ENCODE data around the gene CRIP1. TPM values are rescaled to one million over a fixed set of nuclear protein-coding genes. Genes with fewer than 3 reads are reported as not detected.

Gene CRIP1
- polyA plus RNA-seq, 1 donor from 2014 or later, result 1,925 TPM

DNA sequence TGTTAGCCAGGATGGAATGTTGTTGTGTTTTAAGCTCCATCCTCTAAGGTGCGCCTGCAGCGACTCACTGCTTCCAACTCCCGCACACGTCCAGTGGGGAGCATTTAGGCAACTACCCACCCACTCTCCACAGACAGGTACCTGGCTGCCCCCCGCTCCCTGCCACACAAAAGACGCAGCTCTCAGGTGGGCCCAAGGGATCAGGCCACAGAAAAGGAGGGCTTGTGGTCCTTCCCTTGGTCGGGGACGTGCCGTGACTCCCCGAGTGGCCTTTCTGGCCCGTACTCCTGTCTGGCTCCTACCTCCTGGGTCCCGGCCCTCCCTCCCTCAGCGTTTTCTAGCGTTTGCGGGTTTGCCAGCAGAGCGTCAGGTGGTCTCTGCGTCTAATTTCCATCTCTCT, 20.6 kb downstream of the CRIP1 start:
- Mint-ChIP-seq H3K36me3 (no peaks in the 10 kb centered on the region), H3K9me3 (no peaks in the 10 kb centered on the region), H3K4me1 (peaks cover 0 to 3% (median 0%) of the 10 kb centered on the region in 3 donors), H3K27me3 (peaks cover 19% of the 10 kb centered on the region), H3K27ac (peak overlapping the region in 1 of 3 donors; percentile 48), H3K4me3 (no peak overlapping the region)

- no peak overlapping the region for H3K27ac Mint-ChIP-seq
- H3K9me3 Mint-ChIP-seq, result no peaks in the 10 kb centered on the region
- peaks cover 0 to 1% (median 0%) of the 10 kb centered on the region in 3 donors for H3K4me1 Mint-ChIP-seq
- H3K36me3 Mint-ChIP-seq, result no peaks in the 10 kb centered on the region
- peaks cover 15% of the 10 kb centered on the region for H3K27me3 Mint-ChIP-seq
- H3K4me3 Mint-ChIP-seq, result no peak overlapping the region
Observed at GRCh38 chr14:105508069-105508468, 21.4 kb downstream of the CRIP1 start.

DNA sequence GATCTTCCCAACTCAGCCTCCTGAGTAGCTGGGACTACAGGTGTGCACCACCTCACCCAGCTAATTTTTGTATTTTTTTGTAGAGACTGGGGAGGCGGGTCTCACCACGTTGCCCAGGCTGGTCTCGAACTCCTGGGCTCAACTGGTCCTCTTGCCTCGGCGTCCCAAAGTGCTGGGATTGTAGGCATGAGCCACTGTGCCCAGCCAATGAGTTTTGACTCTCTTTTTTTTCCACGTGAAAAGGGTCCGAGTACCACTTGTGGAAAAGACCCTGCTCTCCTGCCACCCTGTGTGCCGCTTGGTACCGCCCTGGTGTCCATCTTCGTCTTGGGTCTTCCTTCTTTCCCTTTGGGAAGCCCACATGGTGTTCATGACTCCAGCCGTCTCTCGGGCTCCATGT, 21.9 kb downstream of the CRIP1 start:
- H3K36me3 Mint-ChIP-seq, result no peaks in the 10 kb centered on the region
- no peak overlapping the region for H3K27ac Mint-ChIP-seq
- peaks cover 15% of the 10 kb centered on the region for H3K27me3 Mint-ChIP-seq

DNA sequence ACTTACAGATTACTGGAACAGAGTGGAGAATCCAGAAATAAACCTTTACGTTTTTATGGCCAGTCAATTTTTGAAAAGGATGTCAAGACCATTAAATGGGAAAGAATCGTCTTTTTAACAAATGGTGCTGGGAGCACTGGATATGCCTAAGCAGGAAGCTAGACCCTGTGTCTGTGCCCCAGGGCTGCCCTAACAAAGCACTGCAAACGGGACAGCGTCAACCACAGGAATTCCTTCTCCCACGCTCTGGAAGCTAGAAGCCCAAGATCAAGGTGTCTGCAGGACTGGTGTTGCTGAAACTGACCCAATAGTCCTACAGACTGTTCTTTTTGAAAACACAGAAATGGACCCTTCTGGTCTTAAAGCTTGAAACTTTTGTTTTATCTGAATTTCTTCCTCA, 30.4 kb downstream of the CRIP1 start:
- no peak overlapping the region for H3K4me3 Mint-ChIP-seq

More for the DNA sequence above, 21.9 kb downstream of the CRIP1 start:
- Mint-ChIP-seq H3K9me3 (no peaks in the 10 kb centered on the region), H3K4me1 (peaks cover 0 to 1% (median 0%) of the 10 kb centered on the region in 3 donors), H3K4me3 (no peak overlapping the region)

DNA sequence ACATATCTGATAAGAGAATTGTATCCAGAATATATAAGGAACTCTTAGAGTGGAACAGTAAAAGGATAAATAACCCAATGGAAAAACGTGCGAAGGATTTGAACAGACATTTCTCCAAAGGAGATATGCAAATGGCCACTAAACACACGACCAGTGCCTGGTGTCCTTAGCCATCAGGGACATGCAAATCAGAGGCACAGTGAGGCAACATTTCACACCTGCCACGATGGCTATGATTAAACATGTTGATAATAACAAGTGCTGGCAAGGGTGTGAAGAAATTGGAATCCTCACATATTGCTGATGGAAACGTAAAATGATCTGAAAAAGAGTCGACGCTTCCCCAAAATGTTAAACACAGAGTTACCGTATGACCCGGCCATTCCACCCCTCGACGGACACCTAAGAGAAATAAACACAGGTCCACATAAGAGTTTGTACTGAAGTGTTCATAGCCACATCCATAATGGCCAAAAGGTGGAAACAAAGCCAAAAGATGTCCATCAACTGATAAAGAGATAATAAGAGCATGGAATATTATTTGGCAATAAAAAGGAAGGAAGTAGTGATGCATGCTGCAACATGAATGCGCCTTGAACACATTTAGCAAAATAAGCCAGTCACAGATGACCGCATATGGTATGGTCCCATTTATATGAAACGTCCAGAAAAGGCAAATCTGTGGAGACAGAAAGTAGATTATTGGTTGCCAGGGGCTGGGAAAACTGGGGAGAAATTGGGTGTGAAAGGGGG, 33.4 kb downstream of the CRIP1 start:
- Mint-ChIP-seq H3K4me3 (no peak overlapping the region), H3K9me3 (peaks cover 0 to 5% (median 0%) of the 10 kb centered on the region in 3 donors), H3K36me3 (no peaks in the 10 kb centered on the region), H3K27me3 (peaks cover 13% of the 10 kb centered on the region), H3K27ac (no peak overlapping the region), H3K4me1 (peaks cover 0 to 5% (median 5%) of the 10 kb centered on the region in 3 donors)

More for the DNA sequence above, 30.4 kb downstream of the CRIP1 start:
- H3K36me3 Mint-ChIP-seq, result no peaks in the 10 kb centered on the region
- peaks cover 17% of the 10 kb centered on the region for H3K27me3 Mint-ChIP-seq
- no peak overlapping the region for H3K27ac Mint-ChIP-seq
- H3K9me3 Mint-ChIP-seq, result peaks cover 0 to 3% (median 0%) of the 10 kb centered on the region in 3 donors
- no peaks in the 10 kb centered on the region for H3K4me1 Mint-ChIP-seq

DNA sequence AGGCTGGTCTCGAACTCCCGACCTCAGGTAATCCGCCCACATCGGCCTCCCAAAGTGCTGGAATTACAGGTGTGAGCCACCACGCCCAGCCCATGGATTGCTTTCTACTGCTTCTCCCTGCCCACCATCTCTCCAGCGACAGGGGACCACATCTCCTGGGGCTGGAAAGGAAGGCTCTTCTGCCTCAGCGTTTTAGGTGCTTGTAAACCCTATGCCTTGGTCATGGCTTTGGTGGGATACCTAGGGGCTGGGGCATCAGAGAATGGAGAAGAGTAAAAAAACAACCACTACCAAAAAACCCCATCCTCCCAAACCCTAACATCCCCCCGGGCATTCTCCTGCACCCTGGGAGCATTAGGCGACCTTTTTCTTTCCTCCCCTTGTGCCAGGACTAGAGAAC, 38.6 kb downstream of the CRIP1 start:
- Mint-ChIP-seq H3K36me3 (peaks cover 1% of the 10 kb centered on the region), H3K27ac (peak overlapping the region in 1 of 3 donors; percentile 60), H3K4me3 (peak overlapping the region; percentile 52 to 84 (median 56)), H3K27me3 (peaks cover 14% of the 10 kb centered on the region), H3K4me1 (peaks cover 4 to 9% (median 9%) of the 10 kb centered on the region in 3 donors), H3K9me3 (peaks cover 0 to 1% (median 0%) of the 10 kb centered on the region in 3 donors)

- H3K27me3 Mint-ChIP-seq, result peaks cover 14% of the 10 kb centered on the region
- peaks cover 1% of the 10 kb centered on the region for H3K36me3 Mint-ChIP-seq
- H3K27ac Mint-ChIP-seq, result peak within 1 kb of the TSS in 1 of 3 donors; percentile 60
- peaks cover 0 to 1% (median 0%) of the 10 kb centered on the region in 3 donors for H3K9me3 Mint-ChIP-seq
- peaks cover 5 to 9% (median 9%) of the 10 kb centered on the region in 3 donors for H3K4me1 Mint-ChIP-seq
- H3K4me3 Mint-ChIP-seq, result peak within 1 kb of the TSS; percentile 65 to 88 (median 82)
Observed at GRCh38 chr14:105525861-105526775, 39.4 kb downstream of the CRIP1 start, which contains the start of gene TMEM121. Gene TMEM121 (plus strand): TSS chr14:105526583. CDS start chr14:105528835, 2,252 bp downstream.

DNA sequence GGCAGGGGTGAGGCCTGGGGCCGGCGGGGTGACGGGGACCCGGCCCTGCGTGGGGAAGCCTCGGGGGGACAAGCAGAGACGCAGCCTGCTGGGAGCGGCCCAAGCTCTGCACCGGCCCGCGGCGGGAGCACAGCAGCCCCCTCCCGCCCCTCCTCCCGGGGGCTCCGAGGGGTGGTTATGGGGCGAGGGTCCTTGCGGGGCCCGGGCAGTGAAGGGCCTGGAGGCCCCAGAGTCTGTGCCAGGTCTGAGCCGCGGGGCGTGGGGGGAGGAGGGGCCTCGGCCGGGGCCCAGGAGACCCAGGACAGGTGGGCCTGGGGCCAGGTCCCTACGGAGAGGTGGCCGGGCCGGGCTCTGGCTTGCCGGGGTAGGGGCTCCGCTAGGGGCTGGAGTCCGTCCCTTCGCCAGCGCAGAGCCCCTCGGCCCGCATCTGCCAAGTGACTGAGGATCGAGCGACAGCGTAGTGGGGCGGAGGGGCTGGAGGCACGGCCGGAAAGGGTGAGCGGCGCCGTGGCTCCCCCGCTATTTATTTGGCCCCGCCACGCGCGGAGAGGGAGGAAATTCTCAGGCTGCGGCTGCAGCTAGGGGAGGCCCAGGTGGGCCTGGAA, 40.2 kb downstream of the CRIP1 start:
- H3K27ac Mint-ChIP-seq, result peak overlapping the region in 1 of 3 donors; percentile 53

GRCh38 chr14:105527381-105527825, 40.7 kb downstream of the CRIP1 start:
- peaks cover 15 to 17% (median 16%) of the 10 kb centered on the region in 3 donors for H3K4me1 Mint-ChIP-seq
- peaks cover 1% of the 10 kb centered on the region for H3K36me3 Mint-ChIP-seq
- peaks cover 0 to 1% (median 0%) of the 10 kb centered on the region in 3 donors for H3K9me3 Mint-ChIP-seq
- H3K4me3 Mint-ChIP-seq, result peak overlapping the region; percentile 65 to 88 (median 82)
- peaks cover 14% of the 10 kb centered on the region for H3K27me3 Mint-ChIP-seq
- H3K27ac Mint-ChIP-seq, result peak overlapping the region in 1 of 3 donors; percentile 53

More for the DNA sequence above, 40.2 kb downstream of the CRIP1 start:
- Mint-ChIP-seq H3K36me3 (peaks cover 1% of the 10 kb centered on the region), H3K27me3 (peaks cover 14% of the 10 kb centered on the region), H3K4me1 (peaks cover 9 to 12% (median 11%) of the 10 kb centered on the region in 3 donors), H3K4me3 (peak overlapping the region; percentile 63 to 88 (median 80)), H3K9me3 (peaks cover 0 to 1% (median 0%) of the 10 kb centered on the region in 3 donors)

DNA sequence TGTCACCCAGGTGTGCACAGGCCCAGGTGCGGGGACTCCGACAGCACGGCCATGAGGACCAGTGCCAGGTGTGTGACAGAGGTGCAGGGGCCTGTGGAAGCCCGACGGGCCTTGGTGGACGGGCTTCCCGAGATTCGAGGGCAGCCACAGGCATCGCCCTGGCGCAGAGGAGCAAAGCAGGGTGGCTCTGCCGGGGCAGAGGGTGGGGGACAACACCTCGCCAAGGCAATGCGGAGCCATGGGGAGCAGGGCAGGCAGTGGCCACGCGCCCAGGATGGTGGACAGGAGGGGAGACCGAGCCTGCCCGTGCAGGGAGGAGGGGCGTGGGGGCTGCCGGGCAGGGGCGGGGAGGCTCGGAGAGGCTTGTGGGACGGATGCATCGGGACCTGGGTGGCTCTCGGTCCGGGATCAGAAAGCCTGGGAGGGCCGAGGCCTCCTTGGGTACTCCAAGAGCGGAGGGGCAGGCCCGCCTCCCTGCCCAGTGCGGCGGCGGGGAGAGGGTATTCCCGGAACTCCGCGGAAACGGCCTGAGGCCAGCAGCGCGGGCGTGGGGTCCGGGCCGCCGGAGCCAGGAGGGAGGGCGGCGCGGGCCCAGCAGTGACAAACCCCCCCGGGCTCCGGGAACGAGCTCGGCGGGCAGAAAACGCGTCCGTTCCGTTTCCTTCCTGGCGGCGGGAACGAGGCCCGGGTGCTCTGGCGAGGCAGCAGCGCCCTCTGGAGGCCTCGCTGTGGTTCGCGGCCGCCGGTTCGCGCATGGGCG, 41.3 kb downstream of the CRIP1 start:
- H3K4me1 Mint-ChIP-seq, result peaks cover 21 to 23% (median 21%) of the 10 kb centered on the region in 3 donors
- H3K4me3 Mint-ChIP-seq, result peak overlapping the region; percentile 2 to 83 (median 74)
- peaks cover 0 to 1% (median 0%) of the 10 kb centered on the region in 3 donors for H3K9me3 Mint-ChIP-seq
- peaks cover 14% of the 10 kb centered on the region for H3K27me3 Mint-ChIP-seq
- no peak overlapping the region for H3K27ac Mint-ChIP-seq
- H3K36me3 Mint-ChIP-seq, result peaks cover 1% of the 10 kb centered on the region

- Mint-ChIP-seq H3K36me3 (peaks cover 1% of the 10 kb centered on the region), H3K27me3 (peaks cover 14% of the 10 kb centered on the region), H3K4me1 (peaks cover 18 to 29% (median 23%) of the 10 kb centered on the region in 3 donors), H3K9me3 (no peaks in the 10 kb centered on the region), H3K27ac (peak overlapping the region; percentile 23 to 83 (median 76)), H3K4me3 (peak overlapping the region; percentile 83 to 92 (median 86))
Observed at GRCh38 chr14:105528586-105529318, 42.1 kb downstream of the CRIP1 start.

GRCh38 chr14:105529319-105529568, 42.6 kb downstream of the CRIP1 start:
- peaks cover 18 to 30% (median 25%) of the 10 kb centered on the region in 3 donors for H3K4me1 Mint-ChIP-seq
- peak overlapping the region in 2 of 3 donors; percentile 23 to 83 for H3K27ac Mint-ChIP-seq
- H3K4me3 Mint-ChIP-seq, result peak overlapping the region; percentile 45 to 92 (median 86)
- peaks cover 1% of the 10 kb centered on the region for H3K36me3 Mint-ChIP-seq
- no peaks in the 10 kb centered on the region for H3K9me3 Mint-ChIP-seq
- peaks cover 14% of the 10 kb centered on the region for H3K27me3 Mint-ChIP-seq

GRCh38 chr14:105529569-105530284, 43.0 kb downstream of the CRIP1 start:
- H3K9me3 Mint-ChIP-seq, result no peaks in the 10 kb centered on the region
- peaks cover 14% of the 10 kb centered on the region for H3K27me3 Mint-ChIP-seq
- peaks cover 1% of the 10 kb centered on the region for H3K36me3 Mint-ChIP-seq
- H3K4me3 Mint-ChIP-seq, result peak overlapping the region; percentile 45 to 92 (median 86)
- H3K27ac Mint-ChIP-seq, result peak overlapping the region in 1 of 3 donors; percentile 67
- peaks cover 18 to 26% (median 25%) of the 10 kb centered on the region in 3 donors for H3K4me1 Mint-ChIP-seq

Data from IgD-negative memory B cell (primary cell).